Gastrocnemius medialis (tissue), 4 donors: Measurements from ENCODE around the gene ICAM5. TPM values are rescaled to one million over a fixed set of nuclear protein-coding genes. Genes with fewer than 3 reads are reported as not detected.

Source experiments
- ATAC-seq, 2 donors: fragments of 150-250 bp; one replicate each; pipeline ENCODE4 v1.9.1; 2016
- DNase-seq, 2 donors: peaks; one replicate each; pipeline ENCODE4 v3.0.0-alpha.2; 2019
- H3K27ac ChIP-seq, 4 donors: fragments of 200-600 bp; sonication (generic); 1 replicate in 1 of 4; 2 replicates in 3 of 4; pipeline ENCODE4 v1.5.1; 2016 to 2018; ENCODE audit warnings: mild to moderate bottlenecking in 2 of 4, moderate library complexity in 1 of 4
- H3K27me3 ChIP-seq, 3 donors: fragments of 200-600 bp; sonication (generic) in 2 of 3; 1 replicate in 1 of 3; 2 replicates in 2 of 3; pipeline versions ENCODE4 v1.5.1 to v1.6.0; 2016 to 2019; ENCODE audit warnings: mild to moderate bottlenecking in 1 of 3, moderate library complexity in 1 of 3
- H3K36me3 ChIP-seq, 2 donors: fragments of 200-600 bp; sonication (generic) in 1 of 2; one replicate each; pipeline ENCODE4 v1.5.1; 2017 to 2018
- H3K4me1 ChIP-seq, 2 donors: fragments of 200-600 bp; sonication (generic) in 1 of 2; one replicate each; pipeline ENCODE4 v1.5.1; 2016 to 2017; ENCODE audit warnings: mild to moderate bottlenecking in 2 of 2
- H3K4me3 ChIP-seq, 4 donors: fragments of 200-600 bp; sonication (generic) in 3 of 4; 1 replicate in 1 of 4; 2 replicates in 3 of 4; pipeline ENCODE4 v1.5.1; 2016 to 2019; ENCODE audit warnings: mild to moderate bottlenecking in 2 of 4
- H3K9me3 ChIP-seq, 3 donors: fragments of 200-600 bp; sonication (generic) in 2 of 3; 1 replicate in 1 of 3; 2 replicates in 2 of 3; pipeline ENCODE4 v1.5.1; 2016 to 2019
- POLR2A ChIP-seq, 2 donors: fragments of 450-650 bp; IDR thresholded peaks; one replicate each; pipeline ENCODE4 v1.6.1; 2017; ENCODE audit warnings: antibody characterized with exemption in 2 of 2, mild to moderate bottlenecking in 2 of 2, moderate library complexity in 2 of 2
- in situ Hi-C, 4 donors: fragments of 200-750 bp; cut with MboI; loops; one replicate each; pipeline versions ENCODE4 v1.15.0 to v1.8.0; 2017; ENCODE audit warnings: low sequenced_read_pairs in 4 of 4
- intact Hi-C: fragments of 100-400 bp; cut with DNase I; formaldehyde crosslinking; loops from one replicate; pipeline ENCODE4 v1.15.1; 2023; ENCODE audit warnings: low total_unique reads
- total RNA-seq, 4 donors: library from RNA; depleted of rRNA; stranded (reverse); fragments of >200 nt; gene quantifications; one replicate each; pipeline versions ENCODE4 v1.1.0 to v1.2.3, GENCODE V29; 2016
- TF ChIP-seq, protein P1 (sequence below), 5 experiments: fragments of 450-650 bp in 3 of 5; fragments of 200-600 bp in 2 of 5; sonication (generic) in 2 of 5; IDR thresholded peaks in 4 of 5; conservative IDR thresholded peaks in 1 of 5; 1 replicate in 4 of 5; 2 replicates in 1 of 5; pipeline ENCODE4 v1.5.1; 2016 to 2019; ENCODE audit warnings: antibody characterized with exemption in 5 of 5, mild to moderate bottlenecking in 3 of 5, moderate library complexity in 3 of 5

Gene ICAM5
- total RNA-seq, 4 donors from 2014 or later, result not detected

DNA sequence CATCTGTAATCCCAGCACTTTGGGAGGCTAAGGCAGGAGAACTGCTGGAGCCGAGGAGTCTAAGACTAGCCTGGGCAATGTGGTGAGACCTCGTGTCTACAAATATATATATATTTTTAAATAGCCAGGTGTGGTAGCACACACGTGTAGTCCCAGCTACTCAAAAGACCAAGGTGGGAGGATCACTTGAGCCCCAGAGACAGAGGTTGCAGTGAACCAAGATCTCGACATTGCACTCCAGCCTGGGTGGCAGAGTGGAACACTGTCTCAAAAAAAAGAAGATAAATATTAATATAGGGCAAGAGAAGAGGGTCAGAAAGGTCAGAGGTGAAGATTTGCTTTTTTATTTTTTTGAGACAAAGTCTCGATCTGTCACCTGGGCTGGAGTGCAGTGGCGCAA lies 43.2 kb upstream of the ICAM5 start:
- no peak for ATAC-seq
- intact Hi-C loops (loop anchor here (10.0 kb wide), 1 partner anchor 312 kb away; the partner anchor contains the start of gene OLFM2), in situ Hi-C loops (loop anchor here (10.0 to 25.0 kb wide), 3 partner anchors 309 to 322 kb away; partner anchors contain the start of gene OLFM2 (in 3 of the 4))
- H3K4me3 ChIP-seq, result no peak overlapping the region
- DNase-seq, result no peak
- no peaks in the 10 kb centered on the region for H3K36me3 ChIP-seq
- H3K9me3 ChIP-seq, result no peaks in the 10 kb centered on the region
- H3K4me1 ChIP-seq, result peaks cover 0 to 3% of the 10 kb centered on the region in 2 donors
- H3K27me3 ChIP-seq, result no peaks in the 10 kb centered on the region
- no peak for TF ChIP-seq POLR2A (IDR thresholded peaks at IDR 0.05)
- TF ChIP-seq, protein P1, sequence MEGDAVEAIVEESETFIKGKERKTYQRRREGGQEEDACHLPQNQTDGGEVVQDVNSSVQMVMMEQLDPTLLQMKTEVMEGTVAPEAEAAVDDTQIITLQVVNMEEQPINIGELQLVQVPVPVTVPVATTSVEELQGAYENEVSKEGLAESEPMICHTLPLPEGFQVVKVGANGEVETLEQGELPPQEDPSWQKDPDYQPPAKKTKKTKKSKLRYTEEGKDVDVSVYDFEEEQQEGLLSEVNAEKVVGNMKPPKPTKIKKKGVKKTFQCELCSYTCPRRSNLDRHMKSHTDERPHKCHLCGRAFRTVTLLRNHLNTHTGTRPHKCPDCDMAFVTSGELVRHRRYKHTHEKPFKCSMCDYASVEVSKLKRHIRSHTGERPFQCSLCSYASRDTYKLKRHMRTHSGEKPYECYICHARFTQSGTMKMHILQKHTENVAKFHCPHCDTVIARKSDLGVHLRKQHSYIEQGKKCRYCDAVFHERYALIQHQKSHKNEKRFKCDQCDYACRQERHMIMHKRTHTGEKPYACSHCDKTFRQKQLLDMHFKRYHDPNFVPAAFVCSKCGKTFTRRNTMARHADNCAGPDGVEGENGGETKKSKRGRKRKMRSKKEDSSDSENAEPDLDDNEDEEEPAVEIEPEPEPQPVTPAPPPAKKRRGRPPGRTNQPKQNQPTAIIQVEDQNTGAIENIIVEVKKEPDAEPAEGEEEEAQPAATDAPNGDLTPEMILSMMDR (IDR thresholded peaks at IDR 0.05 in 4 of 5, conservative IDR thresholded peaks at IDR 0.05 in 1 of 5), result no peak
- no peak overlapping the region for H3K27ac ChIP-seq

DNA sequence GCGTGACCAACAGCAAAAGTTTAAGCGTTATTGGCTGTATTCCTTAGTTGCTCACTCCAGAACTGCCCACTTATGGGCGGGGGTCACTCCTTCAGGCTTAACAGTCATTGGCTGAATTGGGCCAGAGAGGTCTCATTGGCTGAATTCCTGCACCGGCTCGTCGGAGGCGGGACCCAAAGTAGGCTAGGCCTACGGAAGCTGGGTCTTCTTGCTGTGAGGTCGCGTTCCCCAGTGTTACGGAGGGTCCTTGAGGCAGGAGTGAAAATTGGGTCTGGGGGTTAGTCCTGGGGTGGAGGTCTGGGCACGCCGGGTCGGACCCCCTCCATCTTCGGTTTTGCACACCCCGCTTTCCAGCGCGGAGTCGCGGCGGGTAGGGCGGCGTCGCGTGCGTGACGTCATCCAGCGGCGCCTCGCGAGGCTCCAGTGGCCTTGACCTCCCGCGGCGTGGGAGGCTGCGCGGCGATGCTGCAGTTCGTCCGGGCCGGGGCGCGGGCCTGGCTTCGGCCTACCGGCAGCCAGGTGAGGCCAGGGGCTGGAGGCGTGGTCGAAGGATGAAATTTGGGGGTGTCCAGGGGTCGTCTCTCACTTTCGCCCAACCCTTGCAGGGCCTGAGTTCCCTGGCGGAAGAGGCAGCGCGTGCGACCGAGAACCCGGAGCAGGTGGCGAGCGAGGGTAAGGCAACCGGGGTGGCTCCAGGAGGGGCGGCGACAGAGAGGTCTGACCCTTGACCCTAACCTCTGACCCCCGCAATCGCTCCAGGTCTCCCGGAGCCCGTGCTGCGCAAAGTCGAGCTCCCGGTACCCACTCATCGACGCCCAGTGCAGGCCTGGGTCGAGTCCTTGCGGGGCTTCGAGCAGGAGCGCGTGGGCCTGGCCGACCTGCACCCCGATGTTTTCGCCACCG lies 37.7 kb upstream of the ICAM5 start, which contains the start of gene MRPL4:
TSS of gene MRPL4 (plus strand) at position 423 of the 903 bp plus-strand sequence. CDS start at position 463, 40 bp downstream.
- Histone ChIP-seq H3K27ac (peak within 1 kb of the TSS; percentile 82 to 87 (median 86)), H3K27me3 (no peaks in the 10 kb centered on the region), H3K4me3 (peak within 1 kb of the TSS; percentile 77 to 97 (median 89)), H3K9me3 (no peaks in the 10 kb centered on the region), H3K36me3 (peaks cover 0 to 32% of the 10 kb centered on the region in 2 donors), H3K4me1 (peaks cover 7 to 15% of the 10 kb centered on the region in 2 donors)
- in situ Hi-C loops, result no loop called here
- intact Hi-C loops, result loop anchor here (1.0 to 5.0 kb wide), 3 partner anchors 57 to 135 kb away; partner anchors contain the start of genes DNMT1, EIF3G and RAVER1
- ATAC-seq (peak; percentile 99 to 100), DNase-seq (peak; percentile 95 to 97)
- TF ChIP-seq, protein P1 (IDR thresholded peaks at IDR 0.05 in 4 of 5, conservative IDR thresholded peaks at IDR 0.05 in 1 of 5), result peak in 2 of 5 experiments; percentile 44 to 57
- TF ChIP-seq POLR2A (IDR thresholded peaks at IDR 0.05), result peak; percentile 63 to 73

DNA sequence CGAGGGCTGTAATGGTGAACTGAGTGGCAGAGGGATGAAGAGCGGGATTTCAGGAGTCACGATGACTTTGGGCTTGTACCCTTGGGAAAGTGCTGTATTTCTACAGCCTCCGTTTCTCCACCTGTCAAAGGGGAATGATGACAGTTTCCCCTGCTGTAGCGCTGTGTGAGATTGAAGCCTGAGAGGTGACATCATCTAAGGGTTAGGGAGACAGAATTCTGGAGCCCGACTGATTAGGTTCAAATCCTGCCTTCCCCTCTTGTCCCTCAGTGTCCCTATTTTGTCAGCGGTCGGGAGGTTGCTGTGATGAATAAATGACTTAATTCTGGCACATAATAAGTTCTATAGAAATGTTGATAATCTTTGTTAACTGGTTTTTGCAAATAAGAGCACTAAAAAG lies 37.0 kb upstream of the ICAM5 start:
- Histone ChIP-seq H3K9me3 (no peaks in the 10 kb centered on the region), H3K27ac (peak overlapping the region; percentile 82 to 87 (median 86)), H3K27me3 (no peaks in the 10 kb centered on the region), H3K4me1 (peaks cover 7 to 15% of the 10 kb centered on the region in 2 donors), H3K36me3 (peaks cover 0 to 39% of the 10 kb centered on the region in 2 donors), H3K4me3 (peak overlapping the region; percentile 77 to 97 (median 89))
- ATAC-seq (no peak), DNase-seq (no peak)
- TF ChIP-seq POLR2A (IDR thresholded peaks at IDR 0.05), result no peak
- TF ChIP-seq, protein P1 (IDR thresholded peaks at IDR 0.05 in 4 of 5, conservative IDR thresholded peaks at IDR 0.05 in 1 of 5), result no peak
- intact Hi-C loops (loop anchor here (1.0 to 5.0 kb wide), 2 partner anchors 81 to 135 kb away; partner anchors contain the start of genes EIF3G and RAVER1), in situ Hi-C loops (no loop called here)

DNA sequence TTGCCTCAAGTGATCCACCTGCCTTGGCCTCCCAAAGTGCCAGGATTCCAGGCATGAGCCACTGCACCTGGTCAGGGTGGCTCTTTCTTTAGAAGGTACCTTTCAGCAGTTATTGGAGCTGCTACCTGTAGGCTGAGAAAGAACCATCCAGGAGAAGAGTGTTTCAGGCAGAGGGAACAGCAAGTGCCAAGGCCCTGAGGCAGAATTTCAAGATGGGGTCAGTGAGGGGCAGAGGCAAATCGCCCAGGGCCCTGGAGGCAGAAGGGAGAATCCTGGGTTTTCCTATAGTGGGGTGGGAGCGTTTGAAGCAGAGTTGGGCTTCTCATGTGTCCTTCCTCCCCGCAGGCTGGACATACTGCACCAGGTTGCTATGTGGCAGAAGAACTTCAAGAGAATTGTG lies 35.5 kb upstream of the ICAM5 start:
- DNase-seq (no peak), ATAC-seq (no peak)
- no peak overlapping the region for H3K27ac ChIP-seq
- no peak overlapping the region for H3K4me3 ChIP-seq
- in situ Hi-C loops (no loop called here), intact Hi-C loops (loop anchor here (5.0 kb wide), 1 partner anchor 137 kb away; the partner anchor contains the start of gene EIF3G)
- peaks cover 0 to 49% of the 10 kb centered on the region in 2 donors for H3K36me3 ChIP-seq
- peaks cover 7 to 15% of the 10 kb centered on the region in 2 donors for H3K4me1 ChIP-seq
- TF ChIP-seq POLR2A (IDR thresholded peaks at IDR 0.05), result no peak
- TF ChIP-seq, protein P1 (IDR thresholded peaks at IDR 0.05 in 4 of 5, conservative IDR thresholded peaks at IDR 0.05 in 1 of 5), result no peak
- H3K27me3 ChIP-seq, result no peaks in the 10 kb centered on the region
- H3K9me3 ChIP-seq, result no peaks in the 10 kb centered on the region
